GM12891 (cell line): Measurements from ENCODE around the gene VTA1.

Experiments used
- PAX5 ChIP-seq: IDR thresholded peaks from 2 replicates; pipeline ENCODE4 v1.6.1; 2011; ENCODE audit warnings: low read length, moderate library complexity, mild to moderate bottlenecking; ENCODE audit not compliant: insufficient read depth, severe bottlenecking
- POLR2A ChIP-seq: IDR thresholded peaks from 2 replicates; pipeline ENCODE4 v1.6.1; 2011; ENCODE audit warnings: low read depth, low read length, control low read depth
- POLR2AphosphoS5 ChIP-seq: IDR thresholded peaks from 2 replicates; pipeline ENCODE4 v1.6.1; 2011; ENCODE audit warnings: low read depth, low read length, control low read depth
- TAF1 ChIP-seq: IDR thresholded peaks from 2 replicates; pipeline ENCODE4 v1.6.1; 2011; ENCODE audit warnings: low read depth, low read length, control low read depth

DNA sequence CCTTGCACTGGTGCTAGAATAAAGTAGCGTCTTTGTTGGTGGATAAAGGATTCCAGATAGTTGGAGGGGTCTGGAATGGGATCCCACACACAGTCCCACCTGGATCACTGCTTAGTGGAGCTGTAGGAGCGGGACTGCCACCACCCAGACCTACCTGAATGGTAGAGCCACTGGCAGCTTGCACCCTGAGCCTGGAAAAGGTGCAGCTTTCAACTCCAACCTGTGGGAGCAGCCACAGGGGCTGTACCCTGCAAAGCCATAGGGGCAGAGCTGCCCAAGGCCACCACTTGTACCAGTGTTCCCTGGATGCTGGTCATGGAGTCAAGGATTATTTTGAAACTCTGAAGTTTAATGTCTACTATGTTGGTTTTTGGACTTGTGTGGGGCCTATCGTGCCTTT, 26.9 kb downstream of the VTA1 start:
- TF ChIP-seq POLR2A: no peak
- TF ChIP-seq POLR2AphosphoS5: no peak
- no peak for TF ChIP-seq TAF1
- TF ChIP-seq PAX5: no peak
